Activated CD4-positive, alpha-beta T cell treated with anti-CD3 and anti-CD28 coated beads, Interleukin-2, amount 10 ng/mL, durations not matched to agents 24 days and 14 days (primary cell): Measurements from ENCODE around the gene SPDL1. TPM values are rescaled to one million over a fixed set of nuclear protein-coding genes. Genes with fewer than 3 reads are reported as not detected.
A peak's percentile ranks its signal among the peaks of the same experiment; 100 is the strongest.

ENCODE experiments used
- DNase-seq: peaks from one replicate; pipeline ENCODE4 v3.0.0; 2022
- H3K27ac Mint-ChIP-seq: one replicate; pipeline ENCODE4 v1.8.0; 2022; ENCODE audit warnings: mild to moderate bottlenecking, mixed read lengths
- H3K27me3 Mint-ChIP-seq: one replicate; pipeline ENCODE4 v1.8.0; 2022; ENCODE audit warnings: mixed read lengths
- H3K36me3 Mint-ChIP-seq: one replicate; pipeline ENCODE4 v1.8.0; 2022; ENCODE audit warnings: low read depth, mild to moderate bottlenecking, mixed read lengths
- H3K4me1 Mint-ChIP-seq: one replicate; pipeline ENCODE4 v1.8.0; 2021; ENCODE audit warnings: mixed read lengths
- H3K4me3 Mint-ChIP-seq: one replicate; pipeline ENCODE4 v1.8.0; 2022; ENCODE audit warnings: mild to moderate bottlenecking, moderate library complexity, mixed read lengths
- H3K9me3 Mint-ChIP-seq: one replicate; pipeline ENCODE4 v1.8.0; 2021; ENCODE audit warnings: mixed read lengths
- intact Hi-C: fragments of 100-400 bp; cut with micrococcal nuclease; formaldehyde crosslinking; loops from one replicate; pipeline ENCODE4 v1.15.1; 2023
- total RNA-seq: library from RNA; stranded (reverse); gene quantifications from 2 replicates; pipeline ENCODE4 v1.2.3, GENCODE V29; 2022

Gene SPDL1
- total RNA-seq, 1 donor from 2014 or later: 38.5 TPM

DNA sequence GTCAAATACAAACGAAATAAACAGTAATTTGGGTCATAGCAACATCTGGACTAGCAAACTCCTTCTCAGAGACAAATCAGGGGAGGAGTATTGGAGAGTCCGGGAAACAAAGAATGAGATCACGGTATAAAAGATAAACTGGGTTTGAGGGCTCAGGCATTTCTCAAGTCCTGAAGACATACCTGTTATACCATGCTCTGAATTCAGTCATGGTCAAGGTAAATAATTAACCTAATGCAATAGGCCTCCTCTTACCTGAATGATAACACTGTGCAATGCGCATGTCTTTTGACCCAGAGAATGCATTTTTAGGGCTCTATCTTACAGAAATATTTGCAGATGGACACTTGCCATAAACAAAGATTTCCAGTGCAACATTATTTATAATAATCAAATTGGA is 31.9 kb upstream of the SPDL1 start:
- H3K27ac Mint-ChIP-seq: no peak overlapping the region
- DNase-seq: no peak
- intact Hi-C loops: no loop called here
- H3K4me3 Mint-ChIP-seq: no peak overlapping the region
- H3K9me3 Mint-ChIP-seq: no peaks in the 10 kb centered on the region
- H3K27me3 Mint-ChIP-seq: peaks cover 39% of the 10 kb centered on the region
- H3K36me3 Mint-ChIP-seq: no peaks in the 10 kb centered on the region
- no peaks in the 10 kb centered on the region for H3K4me1 Mint-ChIP-seq

DNA sequence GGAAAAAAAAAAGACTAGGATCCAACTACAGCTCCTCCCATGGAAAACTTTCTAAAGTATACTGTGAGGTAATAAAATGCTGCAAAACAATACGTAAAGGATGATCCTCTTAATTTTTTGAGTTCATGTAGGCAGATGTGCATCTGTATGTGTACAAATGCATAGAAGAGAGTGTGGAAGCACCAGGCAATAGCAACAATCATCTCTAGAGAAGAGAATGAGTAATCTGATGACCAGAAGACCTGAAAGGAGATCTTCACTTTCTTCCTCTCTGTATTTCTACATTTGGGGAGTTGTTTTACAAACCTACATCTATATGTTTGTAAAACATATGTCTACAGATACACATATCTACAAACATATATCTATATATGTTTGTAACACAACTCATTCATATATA is 29.3 kb upstream of the SPDL1 start:
- H3K9me3 Mint-ChIP-seq: peaks cover 4% of the 10 kb centered on the region

DNA sequence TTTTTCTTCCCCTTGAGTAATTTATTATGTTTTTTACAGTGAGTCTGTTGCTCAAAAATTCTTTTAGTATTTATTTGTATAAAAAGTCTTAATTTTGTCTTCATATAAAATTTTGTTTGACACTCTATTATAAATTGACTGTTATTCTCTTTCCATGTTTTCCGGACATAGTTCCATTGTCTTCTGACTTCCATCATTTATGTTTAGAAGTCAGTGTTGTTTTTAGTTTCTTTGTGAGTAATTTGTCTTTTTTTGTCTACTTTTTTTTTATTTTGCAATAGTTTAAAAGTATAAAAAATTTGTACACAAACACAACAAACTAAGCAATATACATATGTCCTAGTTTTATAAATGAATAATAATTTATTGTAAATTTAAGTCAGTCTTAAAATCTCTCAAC is 25.7 kb upstream of the SPDL1 start:
- no peaks in the 10 kb centered on the region for H3K36me3 Mint-ChIP-seq
- H3K27me3 Mint-ChIP-seq: peaks cover 32% of the 10 kb centered on the region
- no peaks in the 10 kb centered on the region for H3K4me1 Mint-ChIP-seq
- H3K4me3 Mint-ChIP-seq: no peak overlapping the region
- intact Hi-C loops: no loop called here
- no peak for DNase-seq
- peaks cover 4% of the 10 kb centered on the region for H3K9me3 Mint-ChIP-seq
- no peak overlapping the region for H3K27ac Mint-ChIP-seq

More for the DNA sequence above, 29.3 kb upstream of the SPDL1 start:
- H3K4me1 Mint-ChIP-seq: no peaks in the 10 kb centered on the region
- intact Hi-C loops: no loop called here
- no peak overlapping the region for H3K4me3 Mint-ChIP-seq
- no peak overlapping the region for H3K27ac Mint-ChIP-seq
- DNase-seq: no peak
- H3K27me3 Mint-ChIP-seq: peaks cover 37% of the 10 kb centered on the region
- no peaks in the 10 kb centered on the region for H3K36me3 Mint-ChIP-seq

DNA sequence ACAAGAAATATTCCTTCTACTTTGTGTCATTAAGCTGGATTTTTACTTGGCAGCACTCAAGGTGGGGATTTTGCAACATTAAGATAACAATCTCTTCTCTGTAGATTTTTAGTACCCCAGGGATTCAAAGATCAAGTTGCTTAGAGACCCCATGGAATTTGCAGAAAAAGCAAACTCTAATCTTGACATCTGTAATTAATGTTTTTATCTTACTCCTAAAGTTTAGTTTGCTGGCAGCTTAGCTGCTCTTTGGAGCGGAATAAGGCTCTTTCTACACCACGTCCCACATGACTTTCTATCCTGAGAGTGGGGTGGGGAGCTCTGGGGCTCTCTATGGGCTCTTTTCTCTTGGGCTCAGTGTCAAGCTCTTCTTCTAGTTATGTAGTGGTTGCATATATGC is 21.7 kb upstream of the SPDL1 start:
- intact Hi-C loops: no loop called here
- Mint-ChIP-seq H3K36me3 (no peaks in the 10 kb centered on the region), H3K27me3 (peaks cover 32% of the 10 kb centered on the region), H3K4me3 (no peak overlapping the region), H3K9me3 (peaks cover 4% of the 10 kb centered on the region), H3K4me1 (no peaks in the 10 kb centered on the region), H3K27ac (no peak overlapping the region)
- DNase-seq: no peak

DNA sequence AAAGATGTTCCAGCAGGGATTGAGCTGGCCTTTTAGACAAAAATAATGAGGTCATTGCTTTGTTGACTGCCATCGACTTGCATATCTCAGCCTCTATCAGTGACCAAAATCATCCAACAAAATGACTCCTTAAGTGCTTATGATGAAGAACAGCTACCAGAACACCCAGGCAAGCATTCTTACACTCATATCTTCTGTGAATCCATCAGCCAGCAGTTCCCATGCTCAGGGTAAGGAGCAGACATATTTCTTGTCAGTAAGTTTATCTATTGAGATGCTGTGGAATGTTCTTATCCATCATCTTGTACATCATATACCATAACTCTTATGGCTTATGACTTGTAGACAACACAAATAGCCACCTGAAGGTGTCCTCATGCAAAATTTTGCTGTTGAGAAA is 20.2 kb upstream of the SPDL1 start:
- intact Hi-C loops: no loop called here
- H3K36me3 Mint-ChIP-seq: no peaks in the 10 kb centered on the region
- H3K9me3 Mint-ChIP-seq: no peaks in the 10 kb centered on the region
- DNase-seq: no peak
- H3K4me3 Mint-ChIP-seq: no peak overlapping the region
- no peaks in the 10 kb centered on the region for H3K4me1 Mint-ChIP-seq
- peaks cover 30% of the 10 kb centered on the region for H3K27me3 Mint-ChIP-seq
- H3K27ac Mint-ChIP-seq: no peak overlapping the region

DNA sequence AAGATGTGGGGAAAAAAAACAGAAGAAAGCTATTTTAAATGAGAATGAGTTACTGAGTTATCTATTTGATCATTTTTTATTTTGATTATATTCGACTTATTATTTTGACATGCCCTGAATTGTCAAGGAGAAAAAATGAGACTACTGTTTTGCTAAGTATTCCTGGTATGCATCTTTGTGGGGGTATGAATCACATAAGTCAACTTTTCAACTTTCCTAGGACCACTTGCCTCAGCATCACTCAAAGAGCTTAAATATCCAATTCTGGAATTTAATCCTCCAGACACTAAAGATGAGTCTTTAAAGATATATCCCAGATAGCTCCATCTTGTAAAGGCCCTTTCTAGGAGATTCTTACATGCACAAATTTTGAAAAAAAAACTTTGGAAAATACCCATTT is 17.4 kb upstream of the SPDL1 start:
- no peak for DNase-seq
- Mint-ChIP-seq H3K4me1 (no peaks in the 10 kb centered on the region), H3K36me3 (no peaks in the 10 kb centered on the region), H3K4me3 (no peak overlapping the region), H3K9me3 (no peaks in the 10 kb centered on the region), H3K27me3 (peaks cover 21% of the 10 kb centered on the region), H3K27ac (no peak overlapping the region)
- intact Hi-C loops: no loop called here

DNA sequence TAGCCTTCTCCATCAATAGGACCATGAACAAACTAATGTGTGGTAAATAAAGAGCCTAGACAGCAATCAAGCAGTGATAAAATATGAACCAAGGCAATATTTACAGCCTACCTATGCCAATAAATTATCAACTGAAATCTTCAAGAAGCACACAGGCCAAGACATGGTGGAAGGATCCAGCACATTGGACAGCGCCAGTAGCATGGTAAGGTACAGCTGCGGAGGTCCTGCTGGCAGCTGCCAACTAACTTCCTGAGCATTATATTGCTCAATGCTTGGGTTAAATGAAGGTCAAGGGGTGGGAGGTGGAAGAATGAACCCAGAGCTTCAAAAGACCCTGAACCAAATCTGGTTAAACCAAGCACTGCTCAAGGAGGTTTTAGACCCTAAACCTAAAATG is 16.5 kb upstream of the SPDL1 start:
- DNase-seq: no peak

DNA sequence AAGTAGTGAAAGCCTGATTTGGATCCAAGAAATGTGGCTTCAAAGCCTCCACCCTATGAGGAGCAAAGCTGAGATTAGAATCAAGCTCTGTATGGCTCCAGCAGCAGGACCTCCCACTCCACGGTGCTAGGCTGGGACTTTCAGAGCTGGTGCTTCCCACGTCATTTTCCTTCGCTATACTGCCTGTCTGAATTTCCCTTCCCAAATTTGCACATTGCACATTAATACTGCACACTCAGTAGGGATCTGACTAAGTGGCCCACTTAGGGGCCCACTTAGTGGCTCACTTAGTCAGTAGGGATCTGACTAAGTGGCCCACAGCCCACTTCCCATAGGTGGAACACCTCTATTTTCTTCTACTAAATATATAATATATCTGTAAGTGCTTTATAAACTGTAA is 14.1 kb upstream of the SPDL1 start:
- no peak for DNase-seq
- Mint-ChIP-seq H3K27me3 (peaks cover 24% of the 10 kb centered on the region), H3K9me3 (no peaks in the 10 kb centered on the region), H3K4me3 (no peak overlapping the region), H3K27ac (no peak overlapping the region), H3K4me1 (no peaks in the 10 kb centered on the region), H3K36me3 (no peaks in the 10 kb centered on the region)
- intact Hi-C loops: no loop called here

More for the DNA sequence above, 16.5 kb upstream of the SPDL1 start:
- Mint-ChIP-seq H3K27me3 (peaks cover 20% of the 10 kb centered on the region), H3K27ac (no peak overlapping the region), H3K36me3 (no peaks in the 10 kb centered on the region), H3K4me1 (no peaks in the 10 kb centered on the region), H3K9me3 (no peaks in the 10 kb centered on the region), H3K4me3 (no peak overlapping the region)
- intact Hi-C loops: no loop called here

DNA sequence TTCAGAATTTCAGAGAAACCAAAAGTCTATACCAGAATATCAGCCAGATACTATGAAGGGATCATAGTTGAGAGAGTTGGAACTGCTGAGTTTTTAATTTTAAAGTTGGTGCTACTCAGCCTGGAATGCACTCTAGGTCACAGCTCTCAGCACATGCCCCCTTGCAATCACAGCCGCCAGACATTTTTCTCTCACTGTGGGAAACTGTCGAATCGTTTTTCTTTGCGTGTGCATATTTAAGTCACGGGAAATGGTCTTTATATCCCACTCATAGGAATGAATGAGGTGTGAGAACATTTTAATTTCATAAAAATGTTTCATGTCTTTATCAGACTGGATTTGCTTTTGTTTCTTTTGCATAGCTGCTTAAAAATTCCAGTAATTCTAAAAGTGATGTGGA is 12.2 kb upstream of the SPDL1 start:
- Mint-ChIP-seq H3K36me3 (no peaks in the 10 kb centered on the region), H3K4me3 (no peak overlapping the region), H3K4me1 (no peaks in the 10 kb centered on the region), H3K27ac (no peak overlapping the region), H3K9me3 (no peaks in the 10 kb centered on the region), H3K27me3 (peaks cover 32% of the 10 kb centered on the region)
- no peak for DNase-seq
- intact Hi-C loops: no loop called here

DNA sequence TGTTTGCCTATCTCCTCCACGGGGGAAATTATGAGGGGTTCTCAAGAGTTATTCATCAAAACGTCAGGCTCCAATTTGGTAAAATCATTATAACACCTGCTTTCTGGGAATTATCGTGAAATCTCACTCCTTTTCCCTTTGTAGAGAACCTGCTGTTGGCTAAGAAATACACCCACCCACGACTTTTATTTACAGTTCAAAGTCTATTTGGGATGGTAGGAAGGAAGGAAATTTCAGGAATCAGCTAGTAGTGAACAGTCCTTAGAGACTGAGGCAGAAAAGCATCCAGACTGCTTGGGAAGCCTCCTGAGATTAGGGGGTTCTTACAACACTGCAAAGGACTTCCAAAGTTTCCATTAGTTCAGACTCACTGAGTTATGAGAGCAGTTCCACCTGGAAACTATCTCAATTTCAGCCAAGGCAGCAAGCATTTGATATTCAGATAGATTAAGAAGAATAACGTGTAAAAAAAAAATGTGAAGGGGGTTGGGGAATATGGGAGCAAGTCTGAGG is 9.4 kb upstream of the SPDL1 start:
- Mint-ChIP-seq H3K4me1 (no peaks in the 10 kb centered on the region), H3K27me3 (peaks cover 44% of the 10 kb centered on the region), H3K36me3 (no peaks in the 10 kb centered on the region), H3K9me3 (no peaks in the 10 kb centered on the region), H3K27ac (no peak overlapping the region), H3K4me3 (no peak overlapping the region)
- intact Hi-C loops: no loop called here
- no peak for DNase-seq

DNA sequence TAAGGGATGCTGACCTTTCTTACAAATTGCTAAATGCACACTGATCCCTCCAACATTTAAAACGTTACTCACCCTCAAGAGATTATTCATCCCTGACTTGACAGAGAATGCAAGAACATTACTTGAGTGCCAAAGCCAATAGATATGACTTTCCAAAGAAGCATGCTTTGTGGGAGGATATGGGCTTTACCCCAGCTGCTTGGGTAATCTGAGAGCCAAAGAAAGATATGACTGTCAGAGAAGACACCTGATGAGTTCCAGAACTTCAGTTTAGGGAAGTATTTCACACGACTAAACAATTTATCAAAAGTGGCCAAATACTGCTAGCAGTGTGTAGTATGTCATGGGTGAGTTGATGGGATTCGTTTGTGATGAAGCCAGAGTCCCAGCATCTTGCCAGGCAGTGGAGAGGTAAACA is 7.4 kb upstream of the SPDL1 start:
- intact Hi-C loops: no loop called here
- no peak for DNase-seq
- Mint-ChIP-seq H3K4me1 (peaks cover 4% of the 10 kb centered on the region), H3K9me3 (no peaks in the 10 kb centered on the region), H3K27me3 (peaks cover 47% of the 10 kb centered on the region), H3K4me3 (no peak overlapping the region), H3K27ac (no peak overlapping the region), H3K36me3 (no peaks in the 10 kb centered on the region)

DNA sequence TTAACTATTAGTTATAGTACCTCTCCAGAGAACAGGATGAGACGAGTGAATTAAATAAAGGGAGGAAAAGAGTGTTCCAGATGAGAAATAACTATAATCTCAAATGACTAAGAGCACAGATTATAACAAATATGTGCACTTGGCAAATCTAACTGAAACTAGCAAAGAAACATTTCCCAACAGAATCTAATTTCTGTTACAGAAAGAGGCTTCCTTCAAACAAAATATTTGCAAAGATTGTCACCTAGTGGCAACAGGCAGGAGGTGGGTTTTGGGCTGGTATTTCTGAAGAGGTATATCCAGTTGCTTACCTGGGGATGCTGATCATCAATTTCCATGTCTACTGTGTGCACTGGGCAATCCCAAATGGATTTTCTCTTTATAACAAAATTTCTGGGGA is 5.6 kb upstream of the SPDL1 start:
- DNase-seq: no peak
- intact Hi-C loops: no loop called here
- no peak overlapping the region for H3K27ac Mint-ChIP-seq
- H3K4me1 Mint-ChIP-seq: peaks cover 12% of the 10 kb centered on the region
- no peak overlapping the region for H3K4me3 Mint-ChIP-seq
- H3K9me3 Mint-ChIP-seq: no peaks in the 10 kb centered on the region
- peaks cover 47% of the 10 kb centered on the region for H3K27me3 Mint-ChIP-seq
- H3K36me3 Mint-ChIP-seq: no peaks in the 10 kb centered on the region

DNA sequence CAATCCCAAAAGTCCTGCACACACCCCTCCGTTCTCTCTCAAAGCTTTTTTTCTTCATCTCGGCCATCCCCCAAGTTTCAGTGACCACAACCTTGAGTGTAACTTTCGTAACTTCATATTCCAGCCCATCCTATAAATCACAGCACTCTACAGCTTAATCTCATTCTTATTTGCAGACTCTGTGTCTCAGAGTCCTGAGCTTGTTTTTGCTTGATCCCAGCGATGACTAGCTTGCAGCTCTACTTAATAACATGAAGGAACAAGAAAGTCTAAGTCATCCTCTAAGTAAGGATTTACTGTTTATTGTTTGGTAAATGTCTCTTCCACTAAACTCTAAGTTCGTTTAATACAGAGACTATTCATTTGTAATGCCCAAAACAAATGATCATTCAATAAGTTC is 2.6 kb upstream of the SPDL1 start:
- H3K9me3 Mint-ChIP-seq: no peaks in the 10 kb centered on the region
- intact Hi-C loops: loop anchor here (1.0 to 5.0 kb wide), 4 partner anchors 594 to 1806 kb away; partner anchors contain the start of gene NPM1
- H3K27ac Mint-ChIP-seq: no peak overlapping the region
- H3K4me1 Mint-ChIP-seq: peaks cover 29% of the 10 kb centered on the region
- H3K4me3 Mint-ChIP-seq: no peak overlapping the region
- peaks cover 2% of the 10 kb centered on the region for H3K36me3 Mint-ChIP-seq
- no peak for DNase-seq
- H3K27me3 Mint-ChIP-seq: peaks cover 29% of the 10 kb centered on the region

DNA sequence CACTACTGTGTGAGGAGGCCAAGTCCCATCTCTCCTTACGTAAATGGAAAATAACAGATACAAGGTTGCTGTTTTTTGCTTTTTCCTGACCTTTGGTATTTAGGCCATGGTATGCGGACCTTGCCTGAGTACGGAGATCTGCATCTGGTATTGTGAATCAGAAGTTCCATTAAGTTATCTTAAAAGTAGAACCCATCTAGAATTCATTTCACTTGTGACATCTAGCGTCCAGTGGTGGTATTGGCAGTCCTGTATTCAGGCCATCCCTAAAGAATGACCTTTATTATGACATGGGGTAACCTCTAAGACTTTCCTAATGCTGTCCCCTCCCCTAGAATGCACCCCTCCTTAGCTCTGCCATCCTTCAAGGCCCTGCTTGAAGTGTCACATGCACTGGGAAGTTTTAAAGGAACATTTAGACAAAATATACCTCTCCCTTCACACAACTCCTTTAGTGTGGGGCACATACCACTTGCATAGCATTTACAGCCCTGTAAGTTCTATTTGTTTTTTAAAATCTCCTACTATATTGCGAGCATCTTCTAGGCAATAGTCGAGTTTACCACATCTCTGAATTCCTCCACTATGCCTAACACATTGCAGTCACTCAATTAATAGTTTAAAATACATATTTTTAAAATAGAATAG is 1.9 kb upstream of the SPDL1 start:
- peak; percentile 89 for DNase-seq
- Mint-ChIP-seq H3K27me3 (peaks cover 23% of the 10 kb centered on the region), H3K4me3 (no peak overlapping the region), H3K27ac (no peak overlapping the region), H3K36me3 (peaks cover 3% of the 10 kb centered on the region), H3K4me1 (peaks cover 36% of the 10 kb centered on the region), H3K9me3 (no peaks in the 10 kb centered on the region)
- intact Hi-C loops: loop anchor here (1.0 to 5.0 kb wide), 6 partner anchors 69 to 1806 kb away; partner anchors contain the start of genes NPM1 and RARS1

DNA sequence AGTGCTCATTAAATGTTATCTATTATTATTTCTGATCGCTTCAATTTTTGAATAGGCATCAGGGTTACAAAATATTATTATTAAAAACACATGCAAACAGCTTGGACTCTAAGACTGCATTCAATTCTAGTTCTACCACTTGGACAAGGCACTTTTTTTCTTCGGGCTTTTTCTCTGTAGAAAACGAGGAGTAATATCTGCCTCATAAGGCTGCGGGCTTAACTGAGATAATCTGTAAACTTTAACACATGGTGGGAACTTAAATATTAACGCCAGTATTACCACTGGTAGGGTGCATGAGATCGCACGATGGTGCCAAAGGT is 511 bp upstream of the SPDL1 start:
- H3K4me1 Mint-ChIP-seq: peaks cover 41% of the 10 kb centered on the region
- H3K27ac Mint-ChIP-seq: peak overlapping the region; percentile 97
- peaks cover 16% of the 10 kb centered on the region for H3K27me3 Mint-ChIP-seq
- peaks cover 3% of the 10 kb centered on the region for H3K36me3 Mint-ChIP-seq
- intact Hi-C loops: loop anchor here (1.0 to 5.0 kb wide), 6 partner anchors 54 to 1804 kb away; partner anchors contain the start of genes DOCK2, NPM1, PANK3 and RARS1
- H3K9me3 Mint-ChIP-seq: no peaks in the 10 kb centered on the region
- no peak for DNase-seq
- peak overlapping the region; percentile 99 for H3K4me3 Mint-ChIP-seq
